ENCODE data around the gene AUTS2.

- TF ChIP-seq, protein P1, sequence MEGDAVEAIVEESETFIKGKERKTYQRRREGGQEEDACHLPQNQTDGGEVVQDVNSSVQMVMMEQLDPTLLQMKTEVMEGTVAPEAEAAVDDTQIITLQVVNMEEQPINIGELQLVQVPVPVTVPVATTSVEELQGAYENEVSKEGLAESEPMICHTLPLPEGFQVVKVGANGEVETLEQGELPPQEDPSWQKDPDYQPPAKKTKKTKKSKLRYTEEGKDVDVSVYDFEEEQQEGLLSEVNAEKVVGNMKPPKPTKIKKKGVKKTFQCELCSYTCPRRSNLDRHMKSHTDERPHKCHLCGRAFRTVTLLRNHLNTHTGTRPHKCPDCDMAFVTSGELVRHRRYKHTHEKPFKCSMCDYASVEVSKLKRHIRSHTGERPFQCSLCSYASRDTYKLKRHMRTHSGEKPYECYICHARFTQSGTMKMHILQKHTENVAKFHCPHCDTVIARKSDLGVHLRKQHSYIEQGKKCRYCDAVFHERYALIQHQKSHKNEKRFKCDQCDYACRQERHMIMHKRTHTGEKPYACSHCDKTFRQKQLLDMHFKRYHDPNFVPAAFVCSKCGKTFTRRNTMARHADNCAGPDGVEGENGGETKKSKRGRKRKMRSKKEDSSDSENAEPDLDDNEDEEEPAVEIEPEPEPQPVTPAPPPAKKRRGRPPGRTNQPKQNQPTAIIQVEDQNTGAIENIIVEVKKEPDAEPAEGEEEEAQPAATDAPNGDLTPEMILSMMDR (tag by site-specific recombination; IDR thresholded peaks at IDR 0.05) = no peak
- TF ChIP-seq HOXD13 (CRISPR knock-in tag; IDR thresholded peaks at IDR 0.05; ENCODE audit: borderline replicate concordance) = no peak
- TF ChIP-seq PRDM4 (tag by site-specific recombination; IDR thresholded peaks at IDR 0.05) = no peak
- TF ChIP-seq KLF9 (tag by site-specific recombination; IDR thresholded peaks at IDR 0.05; ENCODE audit: low read depth) = no peak
- TF ChIP-seq OVOL3 (tag by site-specific recombination; IDR thresholded peaks at IDR 0.05) = no peak
- no peak for TF ChIP-seq ZNF777 (tag by site-specific recombination; IDR thresholded peaks at IDR 0.05; ENCODE audit: borderline replicate concordance)
- TF ChIP-seq ZFP3 (tag by site-specific recombination; IDR thresholded peaks at IDR 0.05; ENCODE audit: low read depth) = no peak
- no peak for TF ChIP-seq ZBTB1 (tag by site-specific recombination; IDR thresholded peaks at IDR 0.05)
- no peak for TF ChIP-seq ZNF529 (tag by site-specific recombination; IDR thresholded peaks at IDR 0.05; ENCODE audit: insufficient replicate concordance)
- TF ChIP-seq ZNF350 (tag by site-specific recombination; IDR thresholded peaks at IDR 0.05) = no peak
- TF ChIP-seq GLI4 (tag by site-specific recombination; IDR thresholded peaks at IDR 0.05) = no peak
- no peak for TF ChIP-seq ZNF785 (tag by site-specific recombination; IDR thresholded peaks at IDR 0.05)
Measured at GRCh38 chr7:70408477-70408876, 810.2 kb downstream of the AUTS2 start.
